HepG2 (cell line): ENCODE measurements around the gene KPNB1. TPM values are rescaled to one million over a fixed set of nuclear protein-coding genes. Genes with fewer than 3 reads are reported as not detected.
A peak's percentile ranks its signal among the peaks of the same experiment; 100 is the strongest.

Experiments used
- AGO2 ChIP-seq: fragments of 200-400 bp; formaldehyde crosslinking; optimal IDR thresholded peaks from 2 replicates; pipeline ENCODE3; 2017; ENCODE audit warnings: mild to moderate bottlenecking, low read depth, low read length, moderate library complexity
- ARID5B ChIP-seq: IDR thresholded peaks from 2 replicates; pipeline ENCODE4 v1.4.0; 2020; ENCODE audit warnings: mild to moderate bottlenecking, missing genetic modification reagents
- ETV5 ChIP-seq: IDR thresholded peaks from 2 replicates; pipeline ENCODE4 v1.6.1; 2018; ENCODE audit warnings: missing biosample characterization, missing genetic modification reagents, inconsistent platforms, borderline replicate concordance
- FOXA1 ChIP-seq, 2 experiments: fragments of 450-650 bp in 1 of 2; sonication (generic) in 1 of 2; formaldehyde crosslinking in 1 of 2; IDR thresholded peaks; 2 replicates each; pipeline versions ENCODE4 v1.4.0 to v1.6.1; 2016 to 2020; ENCODE audit warnings: missing genetic modification reagents in 1 of 2
- NR2F6 ChIP-seq, 2 experiments: IDR thresholded peaks; 2 replicates each; pipeline ENCODE4 v1.6.1; 2016; ENCODE audit warnings: antibody characterized with exemption in 1 of 2, mild to moderate bottlenecking in 1 of 2
- NRL ChIP-seq: sonication (generic); formaldehyde crosslinking; IDR thresholded peaks from 2 replicates; pipeline ENCODE4 v1.5.0; 2020; ENCODE audit warnings: missing genetic modification reagents, mild to moderate bottlenecking, moderate library complexity, borderline replicate concordance
- RXRB ChIP-seq: IDR thresholded peaks from 2 replicates; pipeline ENCODE4 v1.6.1; 2016; ENCODE audit warnings: borderline replicate concordance, missing genetic modification reagents, missing compliant biosample characterization
- SALL1 ChIP-seq: sonication (generic); formaldehyde crosslinking; IDR thresholded peaks from 2 replicates; pipeline ENCODE4 v1.8.0; 2022; ENCODE audit warnings: mild to moderate bottlenecking, missing genetic modification reagents
- SMC3 ChIP-seq: IDR thresholded peaks from 2 replicates; pipeline ENCODE4 v1.6.1; 2011; ENCODE audit warnings: low read length, improper control_type of control experiment
- STAG1 ChIP-seq: sonication (generic); formaldehyde crosslinking; IDR thresholded peaks from 2 replicates; pipeline ENCODE4 v1.4.0; 2020; ENCODE audit warnings: missing genetic modification reagents
- ZMYM4 ChIP-seq: sonication (generic); formaldehyde crosslinking; IDR thresholded peaks from 2 replicates; pipeline ENCODE4 v1.8.1; 2023; ENCODE audit warnings: mild to moderate bottlenecking, missing genetic modification reagents
- ZNF331 ChIP-seq: sonication (generic); formaldehyde crosslinking; IDR thresholded peaks from 2 replicates; pipeline ENCODE4 v1.4.0; 2020; ENCODE audit warnings: missing genetic modification reagents
- ZNF549 ChIP-seq: sonication (generic); formaldehyde crosslinking; IDR thresholded peaks from 2 replicates; pipeline ENCODE4 v1.5.0; 2020; ENCODE audit warnings: missing genetic modification reagents
- ZNF816 ChIP-seq: sonication (generic); formaldehyde crosslinking; IDR thresholded peaks from 2 replicates; pipeline ENCODE4 v1.8.0; 2022; ENCODE audit warnings: missing genetic modification reagents, mild to moderate bottlenecking, borderline replicate concordance
- polyA plus RNA-seq, 8 experiments: library from polyadenylated mRNA; depleted of rRNA in 3 of 8; stranded (reverse) in 7 of 8; unstranded in 1 of 8; fragments of >200 nt; fragmentation: Illumina TruSeq in 4 of 8; extraction: Trizol in 4 of 8; gene quantifications; 2 replicates each; pipeline versions ENCODE4 v1.2.1 to v1.2.3, GENCODE V29; 2011 to 2016; ENCODE audit warnings: low read depth in 4 of 8, missing spikeins in 1 of 8, mixed read lengths in 1 of 8; ENCODE audit not compliant: insufficient read depth in 1 of 8
- total RNA-seq, 5 experiments: library from RNA; depleted of rRNA; stranded (reverse); fragments of >200 nt; fragmentation: Illumina TruSeq; extraction: Trizol; gene quantifications; 2 replicates each; pipeline ENCODE4 v1.2.3, GENCODE V29; 2016; ENCODE audit warnings: low read depth in 1 of 5
- TF ChIP-seq, protein P1 (sequence below): sonication (generic); formaldehyde crosslinking; IDR thresholded peaks from 2 replicates; pipeline ENCODE4 v1.5.1; 2020; ENCODE audit warnings: mild to moderate bottlenecking, missing genetic modification reagents
- TF ChIP-seq, protein P2 (sequence below): sonication (generic); formaldehyde crosslinking; IDR thresholded peaks from 2 replicates; pipeline ENCODE4 v1.8.1; 2023; ENCODE audit warnings: mild to moderate bottlenecking, missing genetic modification reagents
- TF ChIP-seq, protein P3 (sequence below): IDR thresholded peaks from 2 replicates; pipeline ENCODE4 v1.6.1; 2016; ENCODE audit warnings: low read depth
- TF ChIP-seq, protein P4 (sequence below): sonication (generic); formaldehyde crosslinking; IDR thresholded peaks from 2 replicates; pipeline ENCODE4 v1.5.1; 2020; ENCODE audit warnings: missing genetic modification reagents, mild to moderate bottlenecking, borderline replicate concordance

The KPNB1 gene
- total and polyA plus RNA-seq, 2 of the 13 experiments (the other 11 are each of a cell fraction or from before 2014, with no cell fraction given): 164 to 424 TPM

DNA sequence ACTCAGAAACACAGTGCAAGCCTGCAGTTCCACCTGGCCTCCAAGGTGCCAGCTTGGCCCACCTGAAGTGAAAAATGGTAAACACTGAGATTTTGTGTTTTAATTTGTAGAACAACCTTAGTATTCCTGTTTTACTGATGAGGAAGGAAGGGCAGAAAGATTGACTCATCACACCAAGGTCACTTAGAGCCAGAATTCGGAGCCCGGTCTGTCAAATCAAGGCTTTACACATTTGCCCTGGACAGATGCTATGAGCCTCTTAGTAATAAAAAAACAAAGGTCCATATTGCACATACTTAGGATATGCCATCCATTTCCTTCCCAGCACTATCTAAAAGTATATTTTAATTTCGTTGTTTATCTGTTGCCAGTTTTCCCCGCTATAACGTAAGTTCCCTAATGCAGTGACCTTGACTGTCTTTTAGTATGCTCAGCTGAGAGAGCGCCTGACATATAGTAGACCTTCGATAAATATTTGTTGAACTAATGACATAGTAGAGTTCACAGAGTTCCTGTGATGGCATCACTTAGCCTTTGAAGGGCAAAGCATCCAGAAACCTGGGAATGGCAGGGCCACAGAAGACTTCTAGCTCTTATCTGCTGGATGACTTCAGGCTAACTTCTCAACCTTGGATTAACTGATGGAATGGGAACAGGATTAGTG, 37.1 kb downstream of the KPNB1 start (continued):
- TF ChIP-seq FOXA1 (IDR thresholded peaks at IDR 0.05) (no peak), FOXA1 (CRISPR knock-in tag; IDR thresholded peaks at IDR 0.05) (peak; percentile 59), SMC3 (no peak), SALL1 (no peak), ZNF331 (CRISPR knock-in tag) (0 out of 2 replicates have a peak, but pooled peaks have one; percentile 30), ZNF816 (no peak), ZMYM4 (CRISPR knock-in tag) (0 out of 2 replicates have a peak, but pooled peaks have one; percentile 14), ETV5 (CRISPR knock-in tag) (peak; percentile 27; the same call in 1 of the 2 replicates), AGO2 (peak; percentile 26), NR2F6 (IDR thresholded peaks at IDR 0.05) (peak; percentile 61), NR2F6 (CRISPR knock-in tag; IDR thresholded peaks at IDR 0.05) (peak; percentile 61; the same call in 1 of the 2 replicates), NRL (no peak), ZNF549 (no peak), STAG1 (CRISPR knock-in tag) (no peak), ARID5B (CRISPR knock-in tag) (peak; percentile 88), RXRB (peak; percentile 88)
- TF ChIP-seq, protein P1, sequence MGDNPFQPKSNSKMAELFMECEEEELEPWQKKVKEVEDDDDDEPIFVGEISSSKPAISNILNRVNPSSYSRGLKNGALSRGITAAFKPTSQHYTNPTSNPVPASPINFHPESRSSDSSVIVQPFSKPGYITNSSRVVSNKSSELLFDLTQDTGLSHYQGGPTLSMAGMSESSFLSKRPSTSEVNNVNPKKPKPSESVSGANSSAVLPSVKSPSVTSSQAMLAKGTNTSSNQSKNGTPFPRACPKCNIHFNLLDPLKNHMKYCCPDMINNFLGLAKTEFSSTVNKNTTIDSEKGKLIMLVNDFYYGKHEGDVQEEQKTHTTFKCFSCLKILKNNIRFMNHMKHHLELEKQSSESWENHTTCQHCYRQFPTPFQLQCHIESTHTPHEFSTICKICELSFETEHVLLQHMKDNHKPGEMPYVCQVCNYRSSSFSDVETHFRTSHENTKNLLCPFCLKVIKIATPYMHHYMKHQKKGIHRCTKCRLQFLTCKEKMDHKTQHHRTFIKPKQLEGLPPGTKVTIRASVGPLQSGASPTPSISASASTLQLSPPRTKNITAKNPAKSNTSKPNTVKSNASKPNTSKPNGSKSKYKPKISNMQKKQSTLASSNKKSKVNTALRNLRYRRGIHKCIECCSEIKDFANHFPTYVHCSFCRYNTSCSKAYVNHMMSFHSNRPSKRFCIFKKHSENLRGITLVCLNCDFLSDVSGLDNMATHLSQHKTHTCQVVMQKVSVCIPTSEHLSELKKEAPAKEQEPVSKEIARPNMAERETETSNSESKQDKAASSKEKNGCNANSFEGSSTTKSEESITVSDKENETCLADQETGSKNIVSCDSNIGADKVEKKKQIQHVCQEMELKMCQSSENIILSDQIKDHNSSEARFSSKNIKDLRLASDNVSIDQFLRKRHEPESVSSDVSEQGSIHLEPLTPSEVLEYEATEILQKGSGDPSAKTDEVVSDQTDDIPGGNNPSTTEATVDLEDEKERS (CRISPR knock-in tag): peak; percentile 69; the same call in 1 of the 2 replicates
- TF ChIP-seq, protein P2, sequence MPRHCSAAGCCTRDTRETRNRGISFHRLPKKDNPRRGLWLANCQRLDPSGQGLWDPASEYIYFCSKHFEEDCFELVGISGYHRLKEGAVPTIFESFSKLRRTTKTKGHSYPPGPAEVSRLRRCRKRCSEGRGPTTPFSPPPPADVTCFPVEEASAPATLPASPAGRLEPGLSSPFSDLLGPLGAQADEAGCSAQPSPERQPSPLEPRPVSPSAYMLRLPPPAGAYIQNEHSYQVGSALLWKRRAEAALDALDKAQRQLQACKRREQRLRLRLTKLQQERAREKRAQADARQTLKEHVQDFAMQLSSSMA (CRISPR knock-in tag): no peak
- TF ChIP-seq, protein P3, sequence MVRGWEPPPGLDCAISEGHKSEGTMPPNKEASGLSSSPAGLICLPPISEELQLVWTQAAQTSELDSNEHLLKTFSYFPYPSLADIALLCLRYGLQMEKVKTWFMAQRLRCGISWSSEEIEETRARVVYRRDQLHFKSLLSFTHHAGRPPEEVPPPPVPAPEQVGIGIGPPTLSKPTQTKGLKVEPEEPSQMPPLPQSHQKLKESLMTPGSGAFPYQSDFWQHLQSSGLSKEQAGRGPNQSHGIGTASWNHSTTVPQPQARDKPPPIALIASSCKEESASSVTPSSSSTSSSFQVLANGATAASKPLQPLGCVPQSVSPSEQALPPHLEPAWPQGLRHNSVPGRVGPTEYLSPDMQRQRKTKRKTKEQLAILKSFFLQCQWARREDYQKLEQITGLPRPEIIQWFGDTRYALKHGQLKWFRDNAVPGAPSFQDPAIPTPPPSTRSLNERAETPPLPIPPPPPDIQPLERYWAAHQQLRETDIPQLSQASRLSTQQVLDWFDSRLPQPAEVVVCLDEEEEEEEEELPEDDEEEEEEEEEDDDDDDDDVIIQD: peak; percentile 50; the same call in 1 of the 2 replicates
- TF ChIP-seq, protein P4, sequence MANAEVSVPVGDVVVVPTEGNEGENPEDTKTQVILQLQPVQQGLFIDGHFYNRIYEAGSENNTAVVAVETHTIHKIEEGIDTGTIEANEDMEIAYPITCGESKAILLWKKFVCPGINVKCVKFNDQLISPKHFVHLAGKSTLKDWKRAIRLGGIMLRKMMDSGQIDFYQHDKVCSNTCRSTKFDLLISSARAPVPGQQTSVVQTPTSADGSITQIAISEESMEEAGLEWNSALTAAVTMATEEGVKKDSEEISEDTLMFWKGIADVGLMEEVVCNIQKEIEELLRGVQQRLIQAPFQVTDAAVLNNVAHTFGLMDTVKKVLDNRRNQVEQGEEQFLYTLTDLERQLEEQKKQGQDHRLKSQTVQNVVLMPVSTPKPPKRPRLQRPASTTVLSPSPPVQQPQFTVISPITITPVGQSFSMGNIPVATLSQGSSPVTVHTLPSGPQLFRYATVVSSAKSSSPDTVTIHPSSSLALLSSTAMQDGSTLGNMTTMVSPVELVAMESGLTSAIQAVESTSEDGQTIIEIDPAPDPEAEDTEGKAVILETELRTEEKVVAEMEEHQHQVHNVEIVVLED (CRISPR knock-in tag): 0 out of 2 replicates have a peak, but pooled peaks have one; percentile 23
